IMR-90 (cell line): Measurements from ENCODE around the gene SH2B3. TPM values are rescaled to one million over a fixed set of nuclear protein-coding genes. Genes with fewer than 3 reads are reported as not detected.

ENCODE experiments used
- ATAC-seq: fragments of 200-7000 bp; cut with Tn5 transposase; 2 replicates; pipeline ENCODE4 v1.9.1; 2020; ENCODE audit warnings: low read depth, mild to moderate bottlenecking, moderate library complexity
- BruUV-seq: library from RNA; stranded (reverse); fragments of 400-500 nt; replicated peaks from 2 replicates; lab custom pipeline; 2021; lab: Mats Ljungman, UMichigan
- CTCF ChIA-PET: fragments of 300-600 bp; formaldehyde crosslinking; extraction: SDS; loops from one replicate; lab custom pipeline; 2021; ENCODE audit warnings: antibody characterized with exemption; lab: Yijun Ruan, JAX
- POLR2A ChIA-PET: fragments of 300-600 bp; sonication (Branson Sonifier 250); formaldehyde crosslinking; loops from one replicate; lab custom pipeline; 2022; ENCODE audit warnings: antibody characterized with exemption; ENCODE audit not compliant: unreplicated experiment; lab: Charles Lee
- DNase-seq: peaks from one replicate; pipeline ENCODE4 v3.0.0; 2013
- H2AFZ ChIP-seq: replicated peaks from 2 replicates; pipeline ENCODE3; 2013; ENCODE audit warnings: low read length, mild to moderate bottlenecking; ENCODE audit not compliant: poor library complexity
- H2AK5ac ChIP-seq: 2 replicates; pipeline ENCODE4 v1.6.1; 2013; ENCODE audit warnings: low read depth, low read length, inconsistent platforms
- H2AK9ac ChIP-seq: replicated peaks from 2 replicates; pipeline ENCODE3; 2013; ENCODE audit warnings: mild to moderate bottlenecking, low read depth, low read length, moderate library complexity; ENCODE audit not compliant: poor library complexity
- H2BK120ac ChIP-seq: 2 replicates; pipeline ENCODE4 v1.6.1; 2013; ENCODE audit warnings: low read depth, low read length, inconsistent platforms
- H2BK15ac ChIP-seq: 3 replicates; pipeline ENCODE4 v1.6.1; 2013; ENCODE audit warnings: low read depth, low read length, inconsistent platforms
- H2BK20ac ChIP-seq: 2 replicates; pipeline ENCODE4 v1.6.1; 2013; ENCODE audit warnings: low read depth, mild to moderate bottlenecking, inconsistent platforms, low read length, moderate library complexity
- H2BK5ac ChIP-seq: 2 replicates; pipeline ENCODE4 v1.6.1; 2013; ENCODE audit warnings: mild to moderate bottlenecking, low read depth, low read length, inconsistent platforms; ENCODE audit not compliant: poor library complexity, severe bottlenecking
- H3K14ac ChIP-seq: replicated peaks from 2 replicates; pipeline ENCODE4 v1.6.1; 2013; ENCODE audit warnings: low read depth, low read length, inconsistent platforms
- H3K18ac ChIP-seq: 2 replicates; pipeline ENCODE4 v1.6.1; 2013; ENCODE audit warnings: low read depth, low read length, control low read depth
- H3K23ac ChIP-seq: 2 replicates; pipeline ENCODE4 v1.6.1; 2013; ENCODE audit warnings: low read depth, low read length, inconsistent platforms
- H3K27ac ChIP-seq: 2 replicates; pipeline ENCODE4 v1.5.1; 2013; ENCODE audit warnings: mild to moderate bottlenecking, control low read depth, low read length; ENCODE audit not compliant: insufficient read depth
- H3K27me3 ChIP-seq: 2 replicates; pipeline ENCODE4 v1.6.1; 2013; ENCODE audit warnings: low read length; ENCODE audit not compliant: control insufficient read depth, insufficient read depth
- H3K36me3 ChIP-seq: 2 replicates; pipeline ENCODE4 v1.6.1; 2013; ENCODE audit warnings: low read length, mixed read lengths; ENCODE audit not compliant: control insufficient read depth, insufficient read depth
- H3K4ac ChIP-seq: 2 replicates; pipeline ENCODE4 v1.6.1; 2013; ENCODE audit warnings: low read depth, low read length, inconsistent platforms
- H3K4me1 ChIP-seq: 2 replicates; pipeline ENCODE4 v1.6.1; 2013; ENCODE audit warnings: low read length, mixed read lengths; ENCODE audit not compliant: control insufficient read depth, insufficient read depth
- H3K4me2 ChIP-seq: 2 replicates; pipeline ENCODE4 v1.6.1; 2013; ENCODE audit warnings: low read depth, mild to moderate bottlenecking, control low read depth, low read length, moderate library complexity
- H3K4me3 ChIP-seq: 2 replicates; pipeline ENCODE4 v1.5.1; 2013; ENCODE audit warnings: low read depth, mild to moderate bottlenecking, control low read depth, low read length, moderate library complexity; ENCODE audit not compliant: insufficient read depth
- H3K56ac ChIP-seq: 2 replicates; pipeline ENCODE4 v1.6.1; 2013; ENCODE audit warnings: low read length, inconsistent platforms; ENCODE audit not compliant: insufficient read depth; ENCODE audit errors: extremely low read depth
- H3K79me1 ChIP-seq, 2 experiments: 2 replicates each; pipeline ENCODE4 v1.6.1; 2013; ENCODE audit warnings: low read length in 2 of 2, inconsistent platforms in 1 of 2, low read depth in 1 of 2
- H3K9ac ChIP-seq: 2 replicates; pipeline ENCODE4 v1.6.1; 2013; ENCODE audit warnings: low read depth, low read length, control low read depth
- H3K9me1 ChIP-seq: 2 replicates; pipeline ENCODE4 v1.6.1; 2013; ENCODE audit warnings: low read length, inconsistent platforms; ENCODE audit not compliant: insufficient read depth
- H3K9me3 ChIP-seq: 2 replicates; pipeline ENCODE4 v1.6.1; 2013; ENCODE audit warnings: low read length; ENCODE audit not compliant: control insufficient read depth, insufficient read depth
- H4K20me1 ChIP-seq: 2 replicates; pipeline ENCODE4 v1.6.1; 2013; ENCODE audit warnings: low read length, inconsistent platforms; ENCODE audit not compliant: insufficient read depth
- H4K5ac ChIP-seq: 2 replicates; pipeline ENCODE4 v1.6.1; 2013; ENCODE audit warnings: mild to moderate bottlenecking, low read depth, low read length, control low read depth
- H4K8ac ChIP-seq, 2 experiments: 2 replicates each; pipeline ENCODE4 v1.6.1; 2013; ENCODE audit warnings: low read depth in 2 of 2, low read length in 2 of 2, control low read depth in 1 of 2, inconsistent platforms in 1 of 2
- H4K91ac ChIP-seq: 2 replicates; pipeline ENCODE4 v1.6.1; 2013; ENCODE audit warnings: low read depth, low read length, inconsistent platforms; ENCODE audit not compliant: insufficient read depth
- CTCF ChIP-seq: conservative IDR thresholded peaks from 2 replicates; pipeline ENCODE4 v1.5.1; 2012; ENCODE audit warnings: mild to moderate bottlenecking, low read depth, low read length, improper control_type of control experiment
- MAFK ChIP-seq: IDR thresholded peaks from 2 replicates; pipeline ENCODE4 v1.6.1; 2012; ENCODE audit warnings: low read depth, low read length, improper control_type of control experiment
- WGBS, 2 experiments: methylation state at CpG; one replicate each; pipeline versions ENCODE4 v1.1.5 to v1.1.7; 2013; ENCODE audit warnings: missing lambda C conversion rate in 2 of 2; ENCODE audit not compliant: insufficient read length in 1 of 2; ENCODE audit errors: extremely low coverage in 2 of 2; 5-methylcytosine and 5-hydroxymethylcytosine counted together
- dilution Hi-C: fragments of 300-500 bp; cut with HindIII; formaldehyde crosslinking; loops from one replicate; pipeline ENCODE4 v1.14.3; 2018; ENCODE audit warnings: low sequenced_read_pairs; ENCODE audit not compliant: unreplicated experiment
- in situ Hi-C: fragments of 300-500 bp; cut with MboI; formaldehyde crosslinking; loops from 3 replicates; pipeline ENCODE4 v1.14.3; 2019; ENCODE audit warnings: low sequenced_read_pairs, inconsistent platforms, mixed read lengths
- intact Hi-C: fragments of 100-400 bp; cut with micrococcal nuclease; formaldehyde crosslinking; loops from 2 replicates; pipeline ENCODE4 v1.10.0; 2022
- polyA plus RNA-seq, 3 experiments: library from polyadenylated mRNA; depleted of rRNA; stranded (reverse); fragments of >200 nt; gene quantifications; 2 replicates each; pipeline ENCODE4 v1.2.3, GENCODE V29; 2012; ENCODE audit warnings: low replicate concordance in 1 of 3
- total RNA-seq: library from RNA; depleted of rRNA; stranded (reverse); fragments of >200 nt; gene quantifications from 2 replicates; pipeline ENCODE4 v1.2.3, GENCODE V29; 2012

Gene SH2B3
- total and polyA plus RNA-seq, 2 of the 4 experiments (the other 2 are of a cell fraction), result 9.3 to 20.2 TPM

- no peak overlapping the region for H3K4me2 ChIP-seq
- TF ChIP-seq CTCF (peak; percentile 31; the same call in 1 of the 2 replicates), MAFK (no peak)
- H3K9ac ChIP-seq, result no peak overlapping the region
- H2BK15ac ChIP-seq, result no peak overlapping the region
- no peak overlapping the region for H3K18ac ChIP-seq
- H2BK120ac ChIP-seq, result no peak overlapping the region
- H3K36me3 ChIP-seq, result peaks cover 48% of the 10 kb centered on the region
- H3K9me1 ChIP-seq, result no peaks in the 10 kb centered on the region
- no peak overlapping the region for H3K23ac ChIP-seq
- no peak overlapping the region for H3K14ac ChIP-seq
- no peak overlapping the region for H4K8ac ChIP-seq
- H2AK9ac ChIP-seq, result no peak overlapping the region
- ChIA-PET POLR2A (no interaction called here), CTCF (no interaction called here)
- in situ Hi-C loops (no loop called here), intact Hi-C loops (no loop called here), dilution Hi-C loops (no loop called here)
- no CpG with 5 or more reads among the region's 2 CpGs for WGBS, 2 experiments
- H3K79me1 ChIP-seq, result peaks cover 19 to 30% of the 10 kb centered on the region in 2 experiments
- no peak overlapping the region for H3K27ac ChIP-seq
- no peaks in the 10 kb centered on the region for H3K9me3 ChIP-seq
- no peak overlapping the region for H2AFZ ChIP-seq
- no peak overlapping the region for H4K5ac ChIP-seq
- peaks cover 4% of the 10 kb centered on the region; the same call in 1 of the 2 replicates for H4K20me1 ChIP-seq
- no peak overlapping the region for H2AK5ac ChIP-seq
- no peak overlapping the region for H2BK20ac ChIP-seq
- no peaks in the 10 kb centered on the region for H3K27me3 ChIP-seq
- BruUV-seq, result no TSS peak
- no peak overlapping the region for H3K4ac ChIP-seq
- H3K4me3 ChIP-seq, result no peak overlapping the region
- no peak overlapping the region for H2BK5ac ChIP-seq
- no peak overlapping the region for H3K56ac ChIP-seq
- no peak for ATAC-seq
- DNase-seq, result no peak
- H4K91ac ChIP-seq, result no peak overlapping the region
- peaks cover under 1% of the 10 kb centered on the region; the same call in 1 of the 2 replicates for H3K4me1 ChIP-seq
These were observed 76.7 kb downstream of the SH2B3 start for GRCh38 chr12:111482462-111482861.
